ENCODE measurements around the gene SLC25A48. TPM values are rescaled to one million over a fixed set of nuclear protein-coding genes. Genes with fewer than 3 reads are reported as not detected.

SLC25A48 gene, protein sequence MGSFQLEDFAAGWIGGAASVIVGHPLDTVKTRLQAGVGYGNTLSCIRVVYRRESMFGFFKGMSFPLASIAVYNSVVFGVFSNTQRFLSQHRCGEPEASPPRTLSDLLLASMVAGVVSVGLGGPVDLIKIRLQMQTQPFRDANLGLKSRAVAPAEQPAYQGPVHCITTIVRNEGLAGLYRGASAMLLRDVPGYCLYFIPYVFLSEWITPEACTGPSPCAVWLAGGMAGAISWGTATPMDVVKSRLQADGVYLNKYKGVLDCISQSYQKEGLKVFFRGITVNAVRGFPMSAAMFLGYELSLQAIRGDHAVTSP
- not detected for total RNA-seq

DNA sequence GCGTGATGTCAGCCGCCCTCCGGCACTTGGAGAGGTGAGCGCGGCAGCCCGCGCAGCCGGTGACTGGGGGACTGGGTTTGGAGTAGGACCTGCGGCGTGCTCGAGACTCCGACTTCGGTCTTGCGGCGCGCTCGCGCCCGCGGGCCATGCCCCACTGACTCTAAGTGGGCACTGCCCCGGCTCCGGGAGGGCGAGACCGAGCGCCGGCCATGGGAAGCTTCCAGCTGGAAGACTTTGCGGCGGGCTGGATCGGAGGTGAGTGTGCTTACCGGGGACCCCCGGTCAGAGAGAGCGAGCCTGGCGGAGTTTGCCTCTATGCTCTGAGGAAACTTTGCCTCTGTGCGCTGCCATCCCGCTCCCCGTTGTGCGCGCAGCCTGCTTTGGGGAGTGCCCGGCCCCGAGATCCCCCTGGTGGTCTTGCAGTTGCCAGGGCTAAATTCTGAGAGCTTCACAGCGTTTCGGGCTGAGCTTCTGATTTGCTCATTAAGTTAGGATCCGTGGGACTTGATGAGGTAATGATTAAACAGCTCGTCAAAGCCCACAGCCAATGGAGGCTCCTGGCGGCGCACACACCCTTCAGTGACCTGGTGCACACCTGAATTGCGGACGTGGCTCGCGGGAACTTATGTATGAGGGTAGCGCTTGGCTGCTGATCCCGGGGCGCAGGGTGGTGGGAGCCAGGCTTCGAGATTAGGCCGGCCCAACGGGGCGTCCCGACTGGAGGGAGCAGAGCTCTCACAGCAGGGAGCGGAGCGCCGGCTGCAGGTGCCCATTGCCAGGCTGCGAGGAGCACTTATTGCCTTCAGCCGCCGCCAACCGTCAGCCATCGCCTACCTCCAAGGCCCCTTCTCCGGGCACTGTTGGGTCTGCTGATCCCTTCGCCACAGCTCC is at the start of gene SLC25A48:
SLC25A48 (plus strand) TSS at position 25 of the 891 bp plus-strand sequence; CDS start at position 210, 185 bp downstream.
- H3K4me1 ChIP-seq: no peaks in the 10 kb centered on the region
- peak within 1 kb of the TSS; percentile 40 to 43 for H3K4me3 ChIP-seq
- no peak within 1 kb of the TSS for H3K27ac ChIP-seq
- H3K9me3 ChIP-seq: no peaks in the 10 kb centered on the region
- H3K36me3 ChIP-seq: no peaks in the 10 kb centered on the region
- DNase-seq (ENCODE audit: low spot score in 2 of 2): no peak
- intact Hi-C loops (cut with DNase I): no loop called here
- H3K27me3 ChIP-seq: no peaks in the 10 kb centered on the region
- TF ChIP-seq, protein P1, sequence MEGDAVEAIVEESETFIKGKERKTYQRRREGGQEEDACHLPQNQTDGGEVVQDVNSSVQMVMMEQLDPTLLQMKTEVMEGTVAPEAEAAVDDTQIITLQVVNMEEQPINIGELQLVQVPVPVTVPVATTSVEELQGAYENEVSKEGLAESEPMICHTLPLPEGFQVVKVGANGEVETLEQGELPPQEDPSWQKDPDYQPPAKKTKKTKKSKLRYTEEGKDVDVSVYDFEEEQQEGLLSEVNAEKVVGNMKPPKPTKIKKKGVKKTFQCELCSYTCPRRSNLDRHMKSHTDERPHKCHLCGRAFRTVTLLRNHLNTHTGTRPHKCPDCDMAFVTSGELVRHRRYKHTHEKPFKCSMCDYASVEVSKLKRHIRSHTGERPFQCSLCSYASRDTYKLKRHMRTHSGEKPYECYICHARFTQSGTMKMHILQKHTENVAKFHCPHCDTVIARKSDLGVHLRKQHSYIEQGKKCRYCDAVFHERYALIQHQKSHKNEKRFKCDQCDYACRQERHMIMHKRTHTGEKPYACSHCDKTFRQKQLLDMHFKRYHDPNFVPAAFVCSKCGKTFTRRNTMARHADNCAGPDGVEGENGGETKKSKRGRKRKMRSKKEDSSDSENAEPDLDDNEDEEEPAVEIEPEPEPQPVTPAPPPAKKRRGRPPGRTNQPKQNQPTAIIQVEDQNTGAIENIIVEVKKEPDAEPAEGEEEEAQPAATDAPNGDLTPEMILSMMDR (IDR thresholded peaks at IDR 0.05): peak in 2 of 3 experiments; percentile 24 to 42

DNA sequence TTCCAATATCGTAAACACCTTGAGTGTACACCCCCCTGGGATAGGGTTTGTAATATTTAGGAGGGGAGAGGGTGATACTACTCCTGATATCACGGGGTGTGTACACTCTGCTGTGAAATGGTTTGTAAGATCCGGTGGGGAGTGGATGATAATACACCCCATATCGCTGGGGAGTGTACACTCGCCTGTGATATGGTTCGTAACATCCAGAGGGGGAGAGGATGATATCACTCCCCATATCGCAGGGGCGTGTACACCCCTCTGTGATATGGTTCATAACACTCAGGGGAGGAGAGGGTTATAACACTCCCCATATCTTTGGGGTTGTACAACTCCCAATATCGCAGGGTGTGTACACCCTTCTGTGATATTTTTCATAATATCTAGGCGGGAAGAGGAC is 33.8 kb upstream of the SLC25A48 start:
- TF ChIP-seq, protein P1 (IDR thresholded peaks at IDR 0.05): no peak
- intact Hi-C loops (cut with DNase I): no loop called here
- H3K36me3 ChIP-seq: no peaks in the 10 kb centered on the region
- no peak overlapping the region for H3K27ac ChIP-seq
- H3K9me3 ChIP-seq: no peaks in the 10 kb centered on the region
- no peak overlapping the region for H3K4me3 ChIP-seq
- no peaks in the 10 kb centered on the region for H3K4me1 ChIP-seq
- H3K27me3 ChIP-seq: no peaks in the 10 kb centered on the region
- DNase-seq (ENCODE audit: low spot score in 2 of 2): no peak

GRCh38 chr5:135810188-135810943 is 24.1 kb upstream of the SLC25A48 start:
- H3K4me3 ChIP-seq: no peak overlapping the region
- H3K27me3 ChIP-seq: no peaks in the 10 kb centered on the region
- no peaks in the 10 kb centered on the region for H3K4me1 ChIP-seq
- TF ChIP-seq, protein P1 (IDR thresholded peaks at IDR 0.05): no peak
- no peaks in the 10 kb centered on the region for H3K36me3 ChIP-seq
- DNase-seq (ENCODE audit: low spot score in 2 of 2): no peak
- intact Hi-C loops (cut with DNase I): no loop called here
- H3K27ac ChIP-seq: no peak overlapping the region
- no peaks in the 10 kb centered on the region for H3K9me3 ChIP-seq

DNA sequence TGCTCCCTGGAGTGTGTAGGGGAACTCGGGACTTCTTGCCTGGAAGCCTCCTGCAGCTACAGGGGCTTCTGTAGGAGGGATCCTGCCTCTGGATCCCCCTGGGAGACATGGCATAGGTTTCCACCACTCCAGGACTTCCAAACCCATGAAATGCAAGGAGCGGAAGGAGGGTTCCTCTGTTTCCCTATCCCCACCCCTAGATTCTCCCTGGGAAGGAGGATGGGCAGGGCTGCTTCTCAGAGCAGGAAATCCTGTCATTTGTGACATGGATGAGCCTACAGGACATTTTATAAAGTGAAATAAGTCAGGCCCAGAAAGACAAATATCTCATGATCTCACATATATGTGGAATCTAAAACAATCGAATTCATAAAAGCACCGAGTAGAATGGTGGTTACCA is 23.5 kb upstream of the SLC25A48 start:
- no peak overlapping the region for H3K27ac ChIP-seq
- H3K4me3 ChIP-seq: no peak overlapping the region
- H3K36me3 ChIP-seq: no peaks in the 10 kb centered on the region
- TF ChIP-seq, protein P1 (IDR thresholded peaks at IDR 0.05): no peak
- DNase-seq (ENCODE audit: low spot score in 2 of 2): no peak
- H3K9me3 ChIP-seq: no peaks in the 10 kb centered on the region
- intact Hi-C loops (cut with DNase I): no loop called here
- H3K27me3 ChIP-seq: no peaks in the 10 kb centered on the region
- H3K4me1 ChIP-seq: no peaks in the 10 kb centered on the region

- TF ChIP-seq, protein P1 (IDR thresholded peaks at IDR 0.05): no peak
- H3K4me3 ChIP-seq: no peak overlapping the region
- DNase-seq (ENCODE audit: low spot score in 2 of 2): no peak
- no peaks in the 10 kb centered on the region for H3K36me3 ChIP-seq
- intact Hi-C loops (cut with DNase I): no loop called here
- no peaks in the 10 kb centered on the region for H3K9me3 ChIP-seq
- H3K4me1 ChIP-seq: no peaks in the 10 kb centered on the region
- H3K27me3 ChIP-seq: no peaks in the 10 kb centered on the region
- no peak overlapping the region for H3K27ac ChIP-seq
Observed at GRCh38 chr5:135813758-135814157, 20.7 kb upstream of the SLC25A48 start.

Measured in ascending aorta (tissue), 2 donors.